22Rv1 (cell line): ENCODE measurements around the gene CLIC5.

Experiments used
- H3K27ac ChIP-seq: fragments of 450-650 bp; 2 replicates; pipeline ENCODE4 v1.5.1; 2017
- CTCF ChIP-seq: fragments of 450-650 bp; IDR thresholded peaks from 2 replicates; pipeline ENCODE4 v1.5.1; 2017; ENCODE audit warnings: mild to moderate bottlenecking
- ZFX ChIP-seq: fragments of 450-650 bp; IDR thresholded peaks from 2 replicates; pipeline ENCODE4 v1.6.1; 2017; ENCODE audit warnings: antibody characterized with exemption, borderline replicate concordance

CLIC5 gene

DNA sequence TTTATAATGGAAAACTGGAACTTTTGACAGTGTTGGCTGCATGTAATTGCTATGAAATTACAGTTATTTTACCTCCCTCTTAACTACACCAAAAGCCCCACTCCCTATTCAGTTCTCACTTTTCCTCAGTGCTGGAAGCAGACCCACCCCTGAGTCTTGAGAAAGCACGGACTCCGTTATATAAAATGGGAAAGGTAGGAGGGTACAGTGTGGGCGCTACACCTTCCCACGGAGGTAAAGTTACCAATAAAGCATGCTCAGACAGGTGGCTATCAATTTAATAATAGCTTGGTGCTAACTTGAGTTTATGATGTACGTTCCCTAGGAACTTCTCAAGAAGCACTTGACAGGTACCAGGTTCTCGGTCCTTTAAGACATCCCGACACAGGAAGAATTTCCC, 59.0 kb downstream of the CLIC5 start:
- no peak overlapping the region for H3K27ac ChIP-seq
- TF ChIP-seq CTCF (no peak), ZFX (no peak)

- H3K27ac ChIP-seq: no peak overlapping the region
- TF ChIP-seq CTCF (no peak), ZFX (no peak)
Observed at GRCh38 chr6:45956176-45956575, 59.5 kb downstream of the CLIC5 start.

DNA sequence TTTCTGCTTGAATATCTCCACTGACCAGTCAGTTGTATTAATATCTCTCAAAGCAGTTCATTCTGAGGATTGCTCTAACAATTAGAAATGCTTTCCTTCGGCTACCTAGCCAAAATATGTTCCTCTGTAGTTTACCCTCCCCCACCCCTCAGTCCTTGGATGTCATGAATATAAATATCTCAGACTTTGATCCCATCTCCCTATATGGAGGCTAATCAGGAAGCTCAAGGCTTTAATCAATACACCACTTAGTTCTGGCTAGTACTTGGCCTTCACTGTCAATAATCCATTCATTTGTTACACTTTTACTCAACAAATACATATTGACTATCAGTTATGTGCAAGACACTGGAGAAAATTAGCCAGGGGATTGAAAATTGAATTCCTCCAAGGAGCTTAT, 60.1 kb downstream of the CLIC5 start:
- TF ChIP-seq ZFX: no peak
- H3K27ac ChIP-seq: no peak overlapping the region

GRCh38 chr6:45952546-45952945, 63.1 kb downstream of the CLIC5 start:
- TF ChIP-seq ZFX (no peak), CTCF (no peak)
- no peak overlapping the region for H3K27ac ChIP-seq

- no peak for TF ChIP-seq CTCF
- TF ChIP-seq ZFX: no peak
- H3K27ac ChIP-seq: no peak overlapping the region
Observed at GRCh38 chr6:45952168-45952529, 63.5 kb downstream of the CLIC5 start.

- TF ChIP-seq ZFX (no peak), CTCF (no peak)
- H3K27ac ChIP-seq: no peak overlapping the region
Observed at GRCh38 chr6:45951321-45952167, 64.1 kb downstream of the CLIC5 start.

DNA sequence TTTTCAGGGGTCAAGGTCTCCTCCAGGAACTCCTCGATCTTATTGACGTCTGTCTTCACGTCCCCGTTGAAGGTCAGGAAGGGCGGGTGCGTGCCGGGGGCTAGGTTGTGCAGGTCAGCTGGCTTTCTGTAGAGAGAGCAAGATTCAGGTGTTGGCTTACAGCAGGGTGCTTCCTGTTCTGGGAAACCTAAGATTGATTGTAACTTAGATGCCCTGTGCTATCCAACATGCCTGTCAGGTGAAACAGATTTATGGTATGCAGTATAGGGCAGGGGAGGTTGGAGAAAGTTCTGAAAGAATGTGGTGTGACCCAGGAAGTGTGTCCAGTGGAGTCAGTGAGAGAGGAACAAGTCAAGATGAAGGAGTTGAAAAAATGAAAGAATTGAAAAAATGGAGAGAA, 66.4 kb downstream of the CLIC5 start:
- TF ChIP-seq ZFX: no peak
- no peak for TF ChIP-seq CTCF
- no peak overlapping the region for H3K27ac ChIP-seq

- no peak for TF ChIP-seq ZFX
- no peak for TF ChIP-seq CTCF
- no peak overlapping the region for H3K27ac ChIP-seq
Observed at GRCh38 chr6:45947807-45948206, 67.9 kb downstream of the CLIC5 start.
